GM13977 (cell line): ENCODE data around the gene ACVR2A.

ENCODE experiments used
- DNase-seq: peaks from one replicate; pipeline ENCODE4 v3.0.0; 2012; ENCODE audit warnings: low spot score
- CTCF ChIP-seq: IDR thresholded peaks from 2 replicates; pipeline ENCODE4 v1.5.1; 2012; ENCODE audit warnings: mild to moderate bottlenecking, control low read depth; ENCODE audit not compliant: insufficient read depth; ENCODE audit errors: extremely low read depth, missing control alignments
- in situ Hi-C: fragments of 300-500 bp; cut with MboI; formaldehyde crosslinking; loops from one replicate; pipeline ENCODE4 v1.12.0; 2022; ENCODE audit warnings: low sequenced_read_pairs, low pct_unique_long_range_greater_than_20kb, mixed read lengths, inconsistent platforms; ENCODE audit not compliant: unreplicated experiment

The ACVR2A gene

DNA sequence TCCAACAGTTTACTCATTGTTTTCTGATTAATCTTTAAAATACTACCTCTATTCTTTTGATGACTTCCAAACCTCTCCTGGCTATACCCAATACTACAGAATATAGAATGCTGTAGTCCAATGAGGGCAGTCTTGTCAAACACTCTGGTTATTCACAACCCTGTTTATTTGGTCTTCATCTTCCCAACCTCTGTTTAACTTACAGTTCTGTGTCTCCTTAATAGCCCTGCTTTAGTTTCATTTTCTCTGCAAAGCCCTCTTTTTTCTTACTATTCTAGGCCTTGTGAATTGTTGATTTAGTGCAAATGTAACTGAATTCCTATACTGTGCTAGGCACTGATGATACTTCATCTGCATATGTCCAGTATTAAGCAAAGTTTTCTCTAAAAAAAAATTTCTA lies 40.0 kb downstream of the ACVR2A start:
- DNase-seq, result no peak
- no peak for TF ChIP-seq CTCF

DNA sequence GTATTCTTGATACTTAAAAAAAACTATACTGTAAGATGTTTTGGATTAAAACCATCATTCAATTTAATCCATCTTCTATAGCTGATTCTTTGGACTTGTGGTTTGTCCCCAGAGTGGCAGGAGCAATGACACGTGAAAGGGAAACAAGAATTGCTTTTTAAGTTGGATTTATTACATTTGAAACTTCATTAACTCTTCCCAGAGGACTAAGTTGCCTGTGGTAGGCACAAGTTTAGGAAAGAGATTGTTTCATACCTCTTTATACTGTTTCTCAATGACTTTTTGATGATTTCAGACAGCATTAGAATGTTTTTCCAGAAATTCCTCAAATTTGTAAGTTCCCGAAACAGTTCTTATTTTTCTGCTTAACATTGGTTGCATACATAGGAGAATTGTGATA lies 41.3 kb downstream of the ACVR2A start:
- in situ Hi-C loops, result no loop called here
- no peak for DNase-seq
- no peak for TF ChIP-seq CTCF

More for the DNA sequence above, 40.0 kb downstream of the ACVR2A start:
- in situ Hi-C loops, result no loop called here

GRCh38 chr2:147888680-147889079 lies 43.9 kb downstream of the ACVR2A start:
- DNase-seq, result peak; percentile 4
- in situ Hi-C loops, result no loop called here
- no peak for TF ChIP-seq CTCF

DNA sequence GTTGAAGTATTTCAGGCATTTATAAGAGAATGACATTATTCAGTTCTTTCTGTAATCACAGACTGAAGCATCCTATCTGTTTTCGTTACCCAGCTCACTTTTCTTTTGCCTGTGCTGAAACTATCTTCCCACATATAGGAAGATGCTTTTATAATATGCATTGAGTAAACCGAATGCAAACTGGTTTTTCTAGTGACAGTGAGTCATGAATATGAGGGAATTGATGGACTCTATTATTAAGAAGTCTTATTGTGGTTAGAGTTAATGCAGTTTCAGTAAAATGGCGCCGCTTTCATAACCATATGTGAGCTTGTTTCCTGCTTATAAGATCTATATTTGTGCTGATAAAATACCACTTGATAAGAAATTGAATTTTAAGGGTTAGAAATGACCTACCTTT lies 59.2 kb downstream of the ACVR2A start:
- DNase-seq, result no peak
- in situ Hi-C loops, result loop anchor here (25.0 kb wide), 3 partner anchors 542 to 1167 kb away; no protein-coding TSS in a partner anchor
- no peak for TF ChIP-seq CTCF

DNA sequence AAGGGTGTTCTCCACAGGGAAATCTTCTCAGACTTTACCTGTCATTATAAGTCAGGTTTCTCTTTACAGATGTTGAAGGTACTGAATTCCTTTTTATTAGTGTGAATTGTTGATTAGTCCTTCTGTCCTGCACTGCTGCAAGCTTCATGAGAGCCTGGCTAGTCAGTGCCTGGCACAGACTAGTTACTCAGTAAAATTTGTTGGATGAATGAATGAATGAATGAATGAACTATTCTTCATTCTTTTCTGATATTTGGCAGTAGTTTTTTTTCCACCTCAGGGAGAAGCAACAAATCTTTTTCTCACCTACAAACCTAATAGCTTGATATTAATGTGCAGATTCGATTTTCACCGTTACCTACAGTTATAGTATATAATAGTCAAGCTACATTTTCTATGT lies 64.3 kb downstream of the ACVR2A start:
- in situ Hi-C loops, result loop anchor here (25.0 kb wide), 3 partner anchors 547 to 1172 kb away; no protein-coding TSS in a partner anchor
- no peak for TF ChIP-seq CTCF
- DNase-seq, result no peak

- DNase-seq, result peak; percentile 9
- TF ChIP-seq CTCF, result peak; percentile 59
- in situ Hi-C loops, result loop anchor here (25.0 kb wide), 3 partner anchors 549 to 1174 kb away; no protein-coding TSS in a partner anchor
These were observed 66.2 kb downstream of the ACVR2A start for GRCh38 chr2:147910990-147911473.
